Umbilical cord (tissue), 2 donors: ENCODE results near the gene MAP1LC3C. TPM values are rescaled to one million over a fixed set of nuclear protein-coding genes. Genes with fewer than 3 reads are reported as not detected.

Experiments
- DNase-seq: peaks from one replicate; pipeline ENCODE4 v3.0.0-alpha.2; 2015; ENCODE audit warnings: low spot score
- total RNA-seq: library from RNA; depleted of rRNA; stranded (reverse); fragments of >200 nt; gene quantifications from one replicate; pipeline ENCODE4 v1.2.3, GENCODE V29; 2014; ENCODE audit warnings: low replicate concordance; ENCODE audit not compliant: insufficient read depth

MAP1LC3C gene
- total RNA-seq: 3.9 TPM

DNA sequence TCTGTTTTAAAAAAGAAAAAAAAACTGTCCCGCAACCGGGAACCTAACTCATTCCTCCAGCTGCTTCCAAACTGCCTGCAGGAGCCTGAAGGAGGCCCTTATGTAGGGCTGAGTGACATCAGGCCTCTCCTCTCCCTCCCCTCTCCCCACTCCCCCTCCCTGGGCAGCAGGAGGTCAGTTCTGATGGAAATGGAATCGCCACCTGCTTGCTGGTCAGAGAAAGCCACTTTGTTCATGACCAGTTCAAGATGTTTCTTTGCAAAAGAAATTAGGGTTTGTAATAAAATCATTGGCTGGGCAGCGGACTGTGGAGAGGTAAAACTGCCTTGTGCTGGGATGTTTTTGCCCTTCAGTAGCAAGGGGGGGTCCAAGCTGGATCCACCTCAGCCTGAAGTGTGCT is at the start of gene MAP1LC3C:
Gene MAP1LC3C (minus strand): TSS at position 73 of the 400 bp plus-strand sequence. CDS start 90 bp downstream, outside the sequence.
- DNase-seq: no peak

- no peak for DNase-seq
These were observed 44.3 kb upstream of the MAP1LC3C start for GRCh38 chr1:242043165-242043564.

DNA sequence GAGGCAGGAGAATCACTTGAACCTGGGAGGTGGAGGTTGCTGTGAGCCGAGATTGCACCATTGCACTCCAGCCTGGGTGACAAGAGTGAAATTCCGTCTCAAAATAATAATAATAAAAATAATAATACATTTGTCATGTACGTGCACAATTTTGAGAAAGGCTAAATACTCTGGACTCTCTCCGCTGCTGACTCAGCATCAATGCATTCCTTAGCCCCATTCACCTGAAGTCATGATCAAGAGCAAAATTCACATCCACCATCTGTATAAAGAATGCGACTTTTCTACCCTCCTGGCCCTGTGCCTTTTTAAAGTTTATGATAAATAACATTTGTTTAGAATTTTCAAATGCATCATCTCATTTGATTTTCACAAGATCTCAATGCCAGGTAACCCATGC is 35.5 kb upstream of the MAP1LC3C start:
- no peak for DNase-seq

- DNase-seq: peak; percentile 72
These were observed 34.5 kb upstream of the MAP1LC3C start for GRCh38 chr1:242033447-242033846.

- no peak for DNase-seq
These were observed 31.2 kb upstream of the MAP1LC3C start for GRCh38 chr1:242030071-242030470.

- no peak for DNase-seq
These were observed 26.8 kb upstream of the MAP1LC3C start for GRCh38 chr1:242025681-242026080.

DNA sequence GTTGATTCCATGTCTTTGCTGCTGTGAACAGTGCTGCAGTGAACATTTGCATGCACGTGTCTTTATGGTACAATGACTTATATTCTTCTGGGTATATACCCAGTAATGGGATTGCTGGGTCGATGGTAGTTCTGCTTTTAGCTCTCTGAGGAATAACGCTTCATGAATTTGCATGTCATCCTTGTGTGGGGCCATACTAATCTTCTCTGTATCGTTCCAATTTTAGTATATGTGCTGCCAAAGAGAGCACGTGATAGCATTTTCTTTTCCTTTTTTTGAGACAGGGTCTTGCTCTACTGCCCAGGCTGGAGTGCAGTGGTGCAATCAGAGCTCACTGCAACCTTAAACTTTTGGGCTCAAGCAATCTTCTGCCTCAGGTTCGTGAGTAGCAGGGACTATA is 24.9 kb upstream of the MAP1LC3C start:
- DNase-seq: no peak

DNA sequence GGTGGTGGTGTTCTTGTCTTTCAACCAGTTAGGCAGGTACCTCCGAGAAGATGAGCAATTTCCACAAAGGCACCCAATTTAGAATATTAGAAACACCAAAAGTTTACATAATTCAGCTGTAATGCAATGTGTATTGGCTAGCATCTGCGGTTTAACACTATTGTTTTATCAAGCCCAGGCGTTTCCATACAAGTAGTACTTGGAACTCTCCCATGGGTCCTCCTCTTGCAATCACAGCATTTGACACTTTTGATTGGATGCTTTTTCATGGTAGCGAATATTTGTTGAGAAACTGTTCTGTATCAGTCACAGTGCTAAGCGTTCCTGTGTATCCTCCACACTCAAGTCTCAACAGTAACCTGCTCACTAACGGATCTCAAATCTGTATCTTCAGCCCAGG is 20.1 kb upstream of the MAP1LC3C start:
- no peak for DNase-seq

GRCh38 chr1:242017580-242018233 is 18.8 kb upstream of the MAP1LC3C start:
- DNase-seq: peak; percentile 44

GRCh38 chr1:242016479-242016878 is 17.6 kb upstream of the MAP1LC3C start:
- no peak for DNase-seq

DNA sequence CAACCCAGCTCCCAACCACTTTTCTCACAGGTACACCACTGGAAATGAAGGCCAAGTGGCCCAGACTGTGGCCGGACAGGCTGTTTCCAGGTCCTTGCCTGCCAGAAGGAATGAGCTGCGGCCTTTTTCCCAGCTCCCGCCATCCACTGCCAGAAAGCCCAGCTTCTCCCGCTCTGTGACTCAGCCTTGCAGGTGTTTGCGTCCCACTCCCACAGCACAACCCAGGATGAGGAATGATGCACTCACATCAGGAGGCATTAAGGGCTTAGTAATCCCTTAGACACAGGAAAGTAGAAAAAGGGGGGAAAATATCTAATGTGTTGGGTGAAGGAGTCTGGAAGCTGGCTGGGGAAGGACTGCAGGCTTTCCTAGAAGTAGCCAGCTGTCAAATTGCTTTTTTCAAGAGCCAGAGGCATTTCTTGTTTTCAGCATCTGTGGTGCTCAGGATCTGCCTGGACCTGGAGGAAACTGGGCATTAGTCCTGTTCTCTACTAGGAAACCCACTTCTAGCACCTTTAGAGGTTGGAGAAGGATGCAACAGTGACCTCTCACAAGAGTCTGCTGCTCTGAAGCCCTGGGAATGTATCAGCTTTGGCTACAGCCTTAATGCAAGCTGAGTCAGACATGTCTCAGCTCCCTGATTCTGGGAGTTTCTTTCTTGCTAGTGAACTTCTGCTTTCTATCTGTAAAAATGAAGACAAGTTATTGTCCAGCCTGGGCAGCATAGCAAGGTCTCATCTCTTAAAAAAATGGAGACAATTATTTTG is 13.2 kb upstream of the MAP1LC3C start:
- peak; percentile 88 for DNase-seq

GRCh38 chr1:242008826-242009495 is 10.1 kb upstream of the MAP1LC3C start:
- DNase-seq: peak; percentile 92

- DNase-seq: no peak
These were observed 8.1 kb upstream of the MAP1LC3C start for GRCh38 chr1:242006976-242007375.

DNA sequence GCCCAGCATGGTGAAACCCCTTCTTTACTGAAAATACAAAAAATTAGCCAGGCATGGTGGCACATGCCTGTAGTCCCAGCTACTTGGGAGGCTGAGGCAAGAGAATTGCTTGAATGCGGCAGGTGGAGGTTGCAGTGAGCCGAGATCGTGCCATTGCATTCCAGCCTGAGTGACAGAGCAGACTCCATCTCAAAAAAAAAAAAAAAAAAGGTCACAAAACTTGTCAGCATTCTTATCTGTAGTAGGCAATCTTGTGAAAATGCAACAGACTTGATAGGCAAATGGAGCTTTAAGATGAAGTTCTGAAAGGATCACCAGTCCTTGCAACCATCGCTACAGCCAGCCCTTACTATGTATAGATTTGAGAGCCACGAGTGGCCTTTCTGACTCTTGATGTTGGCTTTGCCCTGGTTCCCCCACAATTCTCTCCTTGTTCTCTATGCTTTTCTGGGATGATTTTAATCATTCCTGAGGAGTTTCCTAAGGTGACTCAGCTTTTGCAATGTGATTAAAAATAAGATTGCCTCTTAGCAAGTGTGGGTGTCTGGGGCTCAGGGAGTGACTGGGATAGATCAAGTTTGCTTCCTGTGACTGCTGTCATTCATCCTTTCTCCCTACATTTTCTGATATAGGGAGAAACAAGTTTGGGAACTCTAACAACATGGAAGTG is 7.1 kb upstream of the MAP1LC3C start:
- DNase-seq: no peak

DNA sequence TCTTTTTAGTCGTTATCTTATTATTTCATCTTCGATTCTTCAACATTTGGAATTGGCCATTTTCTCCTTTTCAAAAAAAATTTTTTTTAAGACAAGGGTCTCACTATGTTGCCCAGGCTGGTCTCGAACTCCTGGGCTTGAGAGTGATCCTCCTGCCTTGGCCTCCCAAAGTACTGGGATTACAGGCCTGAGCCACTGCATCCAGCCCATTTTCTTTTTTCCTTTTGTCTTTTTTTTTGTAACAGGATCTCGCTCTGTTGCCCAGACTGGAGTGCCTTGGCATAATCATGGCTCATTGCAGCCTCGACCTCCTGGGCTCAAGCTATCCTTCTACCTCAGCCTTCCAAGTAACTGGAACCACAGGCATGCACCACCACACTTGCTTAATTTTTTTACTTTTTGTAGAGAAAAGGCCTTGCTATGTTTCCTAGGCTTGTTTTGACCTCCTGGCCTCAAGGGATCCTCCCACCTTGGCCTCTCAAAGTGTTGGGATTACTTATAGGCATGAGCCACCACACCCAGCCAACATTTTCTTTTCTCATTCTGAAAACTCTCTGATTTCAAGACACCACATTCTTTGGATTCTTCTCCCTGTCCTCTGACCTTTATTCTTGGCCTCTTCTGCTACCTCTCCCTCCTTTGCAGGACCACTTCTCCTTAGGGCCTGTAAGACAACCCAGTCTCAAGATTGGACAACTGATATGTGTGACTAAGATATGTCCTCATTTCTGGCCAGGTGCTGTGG is 6.0 kb upstream of the MAP1LC3C start:
- DNase-seq: no peak

DNA sequence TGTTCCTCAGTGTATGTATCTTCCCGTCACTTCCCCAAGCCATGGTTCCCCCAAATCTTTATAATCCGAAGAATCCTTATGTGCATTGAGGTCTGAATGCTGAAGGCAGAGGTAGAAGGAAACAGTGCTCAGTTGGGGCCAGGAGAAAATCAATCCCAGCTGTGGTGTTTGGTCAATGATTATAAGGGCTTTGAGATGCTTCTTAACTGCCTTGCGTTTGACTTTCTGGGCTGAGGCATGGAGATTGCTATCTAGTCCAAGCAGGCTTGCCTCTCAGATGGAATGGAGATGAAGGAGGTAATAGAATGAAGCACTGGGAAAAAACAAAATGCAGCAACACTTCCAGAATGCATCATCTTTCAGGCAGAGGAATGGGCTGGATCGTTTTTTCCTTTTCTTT is 3.6 kb upstream of the MAP1LC3C start:
- peak; percentile 59 for DNase-seq

GRCh38 chr1:242002072-242002471 is 3.2 kb upstream of the MAP1LC3C start:
- DNase-seq: peak; percentile 37

GRCh38 chr1:242000434-242000833 is 1.5 kb upstream of the MAP1LC3C start:
- DNase-seq: no peak

DNA sequence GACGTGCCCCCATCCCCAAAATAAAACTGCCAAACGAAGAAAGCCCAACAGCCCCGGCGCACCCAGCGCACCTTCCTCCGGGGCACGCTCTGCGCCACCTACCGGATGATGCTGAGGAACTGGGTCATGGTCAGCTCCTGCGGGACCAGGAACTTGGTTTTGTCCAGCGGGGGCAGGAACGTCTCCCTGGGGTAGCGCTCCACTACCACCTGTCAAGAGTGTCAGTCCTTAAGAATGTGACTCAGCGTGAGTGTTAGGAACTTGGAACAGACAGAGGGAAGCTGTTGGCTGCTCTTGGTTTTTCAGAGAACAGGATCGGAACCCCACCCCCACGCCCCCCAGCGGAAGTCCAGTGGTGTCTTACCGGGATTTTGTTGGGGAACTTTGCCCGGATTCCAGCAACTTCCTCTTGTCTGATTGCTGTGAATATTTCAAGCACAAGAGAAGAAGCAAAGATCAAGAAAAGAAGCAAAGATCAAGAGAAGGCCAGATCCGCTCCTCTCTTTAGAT is 431 bp downstream of the MAP1LC3C start:
- DNase-seq: peak; percentile 93

DNA sequence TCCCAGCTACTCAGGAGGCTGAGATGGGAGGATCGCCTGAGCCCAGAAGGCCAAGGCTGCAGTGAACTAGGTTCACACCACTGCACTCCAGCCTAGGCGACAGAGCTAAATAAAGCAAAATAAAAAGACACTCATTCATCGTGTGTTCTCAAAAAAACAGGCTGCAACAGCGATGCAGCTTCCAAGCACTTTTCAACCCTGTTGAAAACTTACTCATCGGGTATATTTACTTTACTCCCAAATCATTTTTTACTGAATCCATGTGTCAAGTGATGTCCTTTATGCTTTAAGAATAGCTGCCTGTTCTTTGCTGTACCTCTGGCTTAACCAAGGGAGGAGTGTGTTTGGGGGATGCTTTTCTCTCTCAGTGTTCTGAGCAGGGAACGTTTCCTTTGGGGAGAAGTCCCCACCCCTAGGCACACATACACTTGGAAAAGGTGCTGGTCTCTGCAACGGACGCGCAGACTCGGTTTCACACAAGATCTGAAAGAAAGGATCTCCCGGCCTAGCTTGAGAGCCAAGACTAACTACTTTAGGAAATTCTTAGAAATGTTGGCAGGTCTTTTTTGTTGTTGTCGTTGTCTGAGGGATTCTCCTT is 1.4 kb downstream of the MAP1LC3C start:
- DNase-seq: peak; percentile 38

DNA sequence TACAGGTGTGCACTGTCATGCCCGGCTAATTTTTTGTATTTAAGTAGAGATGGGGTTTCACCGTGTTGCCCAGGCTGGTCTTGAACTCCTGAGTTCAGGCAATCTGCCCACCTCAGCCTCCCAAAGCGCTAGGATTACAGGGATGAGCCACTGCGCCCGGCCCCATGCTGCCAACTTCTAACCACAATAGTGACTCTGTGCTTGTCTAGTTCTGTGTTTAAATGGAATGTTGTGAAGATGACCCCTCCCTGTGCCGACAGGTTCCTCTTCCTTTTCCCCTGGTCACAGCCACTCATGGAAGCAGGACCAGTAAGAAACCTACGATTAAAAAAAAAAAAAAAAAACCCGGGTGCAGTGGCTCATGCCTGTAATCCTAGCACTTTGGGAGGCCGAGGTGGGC is 4.7 kb downstream of the MAP1LC3C start:
- no peak for DNase-seq
